ENCODE data around the gene RXRA.

DNA sequence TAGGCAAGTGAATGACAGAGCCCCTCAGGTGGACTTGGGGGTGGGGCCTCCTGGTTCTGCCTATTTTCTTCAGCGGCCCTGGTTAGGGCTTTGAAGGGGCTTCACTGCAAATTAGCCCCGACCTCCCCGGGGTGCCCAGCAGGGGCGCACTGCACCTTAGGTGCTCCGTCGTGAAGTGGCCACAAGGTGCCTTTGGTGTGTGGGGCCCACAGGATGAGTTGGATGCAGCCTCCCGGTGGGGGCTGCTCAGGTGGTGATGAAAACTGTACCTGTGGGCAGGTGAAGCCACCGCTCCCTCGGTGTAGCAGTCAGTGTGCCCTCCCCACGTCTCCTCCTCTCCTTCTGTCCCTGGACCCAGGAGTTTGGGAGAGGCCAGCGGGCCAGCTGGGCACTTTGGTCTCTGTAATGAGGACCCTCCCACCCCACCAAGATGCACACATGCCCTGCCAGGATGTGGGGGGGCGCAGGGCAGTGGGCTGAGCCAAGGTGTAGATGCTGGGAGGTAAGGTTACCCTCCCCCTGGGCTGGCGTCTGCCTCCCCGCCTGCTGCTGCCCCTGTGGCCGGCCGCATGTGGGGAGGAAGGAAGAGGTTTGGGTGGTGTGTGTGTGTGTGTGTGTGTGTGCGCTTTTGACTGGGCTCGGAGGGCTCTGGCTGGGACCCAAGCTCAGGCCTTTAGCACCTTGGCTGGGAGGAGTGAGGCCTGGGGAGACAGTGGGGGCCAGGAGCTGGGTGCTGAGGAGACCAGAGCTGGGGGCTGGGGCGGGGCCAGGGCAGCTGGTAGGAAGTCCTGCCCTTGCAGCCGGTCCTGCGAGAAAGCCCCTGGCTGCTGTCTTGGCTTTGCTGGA lies 55.6 kb downstream of the RXRA start:
- TF ChIP-seq, protein P1, sequence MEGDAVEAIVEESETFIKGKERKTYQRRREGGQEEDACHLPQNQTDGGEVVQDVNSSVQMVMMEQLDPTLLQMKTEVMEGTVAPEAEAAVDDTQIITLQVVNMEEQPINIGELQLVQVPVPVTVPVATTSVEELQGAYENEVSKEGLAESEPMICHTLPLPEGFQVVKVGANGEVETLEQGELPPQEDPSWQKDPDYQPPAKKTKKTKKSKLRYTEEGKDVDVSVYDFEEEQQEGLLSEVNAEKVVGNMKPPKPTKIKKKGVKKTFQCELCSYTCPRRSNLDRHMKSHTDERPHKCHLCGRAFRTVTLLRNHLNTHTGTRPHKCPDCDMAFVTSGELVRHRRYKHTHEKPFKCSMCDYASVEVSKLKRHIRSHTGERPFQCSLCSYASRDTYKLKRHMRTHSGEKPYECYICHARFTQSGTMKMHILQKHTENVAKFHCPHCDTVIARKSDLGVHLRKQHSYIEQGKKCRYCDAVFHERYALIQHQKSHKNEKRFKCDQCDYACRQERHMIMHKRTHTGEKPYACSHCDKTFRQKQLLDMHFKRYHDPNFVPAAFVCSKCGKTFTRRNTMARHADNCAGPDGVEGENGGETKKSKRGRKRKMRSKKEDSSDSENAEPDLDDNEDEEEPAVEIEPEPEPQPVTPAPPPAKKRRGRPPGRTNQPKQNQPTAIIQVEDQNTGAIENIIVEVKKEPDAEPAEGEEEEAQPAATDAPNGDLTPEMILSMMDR (IDR thresholded peaks at IDR 0.05) = no peak
- TF ChIP-seq POLR2A (IDR thresholded peaks at IDR 0.05) = no peak

Data from thyroid gland (tissue), 4 donors.